AG08395 (cell line): ENCODE measurements around the gene LRRC53.

Source experiments
- DNase-seq: peaks from one replicate; pipeline ENCODE4 v3.0.0; 2012; ENCODE audit warnings: mixed read lengths, low spot score

Gene LRRC53, protein sequence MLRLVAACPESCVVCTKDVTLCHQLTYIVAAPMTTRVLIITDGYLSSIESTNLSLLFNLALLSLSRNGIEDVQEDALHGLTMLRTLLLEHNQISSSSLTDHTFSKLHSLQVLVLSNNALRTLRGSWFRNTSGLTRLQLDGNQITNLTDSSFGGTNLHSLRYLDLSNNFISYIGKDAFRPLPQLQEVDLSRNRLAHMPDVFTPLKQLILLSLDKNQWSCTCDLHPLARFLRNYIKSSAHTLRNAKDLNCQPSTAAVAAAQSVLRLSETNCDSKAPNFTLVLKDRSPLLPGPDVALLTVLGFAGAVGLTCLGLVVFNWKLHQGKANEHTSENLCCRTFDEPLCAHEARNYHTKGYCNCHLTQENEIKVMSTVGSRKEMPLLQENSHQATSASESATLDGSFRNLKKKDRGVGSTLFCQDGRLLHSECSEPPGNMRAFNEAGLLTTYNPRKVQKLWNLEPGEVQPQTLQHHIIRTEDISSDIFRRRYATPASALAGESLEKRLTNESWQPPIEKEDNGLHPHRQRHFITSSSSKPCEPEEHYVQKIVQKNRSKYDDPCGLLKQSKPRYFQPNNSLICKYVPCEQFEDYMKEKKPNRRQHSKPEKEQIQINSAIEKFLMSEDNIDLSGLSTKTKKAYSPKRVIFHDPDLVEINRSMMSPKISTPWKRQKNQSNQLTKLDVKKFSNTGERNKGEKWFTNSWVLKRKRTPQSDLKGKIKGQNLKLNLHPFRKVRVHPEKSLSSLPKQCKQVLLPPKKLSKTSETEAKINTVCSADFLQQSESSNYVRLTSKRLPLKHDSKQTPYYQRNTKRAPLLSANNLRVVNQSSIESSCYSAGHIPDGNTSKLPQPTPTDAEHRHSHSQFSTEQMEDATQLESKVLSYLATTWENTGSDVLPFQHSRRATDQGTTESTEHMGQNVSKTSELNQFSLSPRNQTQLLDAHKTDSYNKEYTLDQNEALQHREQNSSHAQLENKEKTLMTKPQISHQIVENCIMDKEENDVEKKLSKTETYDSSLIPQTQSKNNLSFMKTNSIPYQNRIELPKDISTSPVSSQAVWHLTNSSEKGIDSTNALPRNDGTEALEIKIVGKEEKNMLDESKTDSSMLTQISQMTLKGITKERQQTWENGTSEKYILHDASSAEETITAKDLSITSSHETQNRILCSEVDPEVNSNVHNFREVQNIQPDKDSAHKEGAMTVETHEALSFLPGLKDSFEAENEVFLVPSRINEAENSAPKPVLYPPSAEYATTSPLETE

DNA sequence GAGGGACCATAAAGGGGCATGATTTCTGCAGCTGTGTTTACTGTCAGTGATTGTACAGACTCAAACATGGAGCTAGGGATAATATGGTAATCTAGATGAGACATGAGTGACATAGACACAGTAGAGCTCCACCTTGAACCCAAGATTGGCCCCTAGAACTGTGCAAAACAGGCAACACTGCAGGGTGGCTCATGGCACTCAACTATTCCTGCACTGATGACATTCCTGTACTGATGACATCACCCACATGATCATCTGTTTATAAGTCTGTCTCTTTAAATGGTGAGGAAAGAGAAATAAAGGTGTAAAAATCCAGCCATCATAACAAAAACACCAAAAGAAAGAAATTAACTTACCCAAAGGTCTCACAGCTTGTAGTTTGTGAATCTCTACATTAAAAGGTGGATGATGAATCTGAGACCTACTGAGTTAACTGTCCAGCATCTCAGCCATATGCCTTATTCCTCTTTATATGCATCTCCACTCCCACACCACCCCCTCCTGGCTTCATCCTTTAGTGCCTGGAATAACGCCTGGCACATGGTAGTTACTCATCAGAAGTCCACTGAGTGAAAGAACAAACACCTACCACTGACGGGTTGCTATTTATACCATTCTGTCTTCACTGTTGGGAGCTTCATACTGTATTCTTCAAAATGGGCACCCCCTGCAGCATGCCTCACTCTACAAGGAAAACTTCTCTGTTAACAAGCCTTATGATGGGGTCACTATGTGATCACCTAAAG lies at the start of gene LRRC53:
Gene LRRC53 (minus strand): TSS at position 442 of the 746 bp plus-strand sequence. CDS start 29,262 bp downstream, outside the sequence.
- no peak for DNase-seq

DNA sequence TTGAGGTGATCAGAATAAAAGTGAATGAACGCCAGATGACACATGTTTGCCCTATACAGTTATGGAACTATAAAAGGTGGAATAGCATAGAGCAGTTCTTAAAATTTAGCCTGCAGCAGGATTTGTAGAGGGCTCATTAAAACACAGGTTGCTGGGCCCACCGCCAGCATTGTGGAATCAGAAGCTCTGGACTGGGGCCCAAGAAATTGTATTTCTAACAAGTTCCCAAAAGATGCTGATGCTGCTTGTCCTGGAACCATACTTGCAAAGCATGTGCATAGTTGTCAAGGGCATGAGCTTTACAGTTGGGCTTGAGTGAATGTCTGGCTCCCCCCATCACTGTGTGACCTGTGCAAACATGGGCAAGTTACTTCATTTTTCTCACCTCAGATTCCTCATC lies 37.5 kb upstream of the LRRC53 start:
- DNase-seq, result no peak

DNA sequence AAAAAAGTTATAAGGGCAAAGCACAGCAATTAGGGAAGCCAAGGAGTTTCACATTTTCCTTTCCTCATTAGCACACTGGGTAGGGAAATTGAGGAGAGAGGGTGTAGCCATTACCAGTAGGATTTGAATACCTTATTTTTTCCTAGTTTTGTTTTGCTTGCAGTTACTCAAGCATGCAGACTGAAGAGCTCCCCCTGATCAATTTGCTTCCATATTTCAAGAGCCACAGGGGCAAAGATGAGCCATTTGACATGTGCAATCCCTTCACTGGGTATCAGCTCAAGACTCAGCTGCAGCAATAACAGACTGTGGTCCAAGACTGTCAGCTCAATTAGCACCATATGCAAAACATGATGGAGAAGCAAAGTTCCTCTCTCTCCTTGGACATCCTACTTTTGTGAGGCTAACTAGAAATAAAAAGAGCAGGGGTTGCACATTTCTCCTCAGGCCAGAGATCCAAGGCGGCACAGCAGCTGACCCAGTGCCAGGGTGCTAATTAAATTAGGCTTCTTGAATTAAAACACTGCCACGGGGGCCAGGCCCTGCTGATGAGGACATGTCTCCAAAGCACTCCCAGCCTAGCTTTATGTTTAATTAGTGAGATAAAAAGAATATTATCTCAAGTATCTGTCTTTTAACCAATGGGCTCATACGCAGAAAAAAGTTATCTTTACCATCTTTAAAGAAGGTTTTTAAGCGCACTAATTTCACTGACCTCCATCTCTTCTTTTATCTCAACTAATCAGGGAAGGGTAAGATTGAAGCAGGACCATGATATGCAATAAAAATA lies 36.7 kb upstream of the LRRC53 start:
- DNase-seq, result no peak

DNA sequence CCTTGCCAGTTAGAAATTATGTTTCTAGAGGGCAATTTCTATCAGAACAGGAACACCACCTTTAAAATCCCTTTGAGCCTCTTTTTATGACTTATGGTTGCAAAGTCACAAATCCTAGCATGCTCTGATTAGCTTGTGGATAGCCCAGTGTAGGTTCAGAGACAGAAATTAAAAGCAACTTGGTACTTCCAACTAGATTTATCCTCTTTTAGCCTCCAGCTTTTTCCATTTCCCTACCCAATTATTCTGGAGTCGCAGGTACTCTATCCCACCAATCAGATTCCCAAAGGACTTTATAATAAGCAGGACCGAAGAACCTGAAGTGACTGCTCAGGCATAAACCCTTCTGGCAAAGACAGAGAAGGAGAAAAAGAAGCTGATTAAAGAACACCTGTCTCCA lies 33.4 kb upstream of the LRRC53 start:
- DNase-seq, result no peak

DNA sequence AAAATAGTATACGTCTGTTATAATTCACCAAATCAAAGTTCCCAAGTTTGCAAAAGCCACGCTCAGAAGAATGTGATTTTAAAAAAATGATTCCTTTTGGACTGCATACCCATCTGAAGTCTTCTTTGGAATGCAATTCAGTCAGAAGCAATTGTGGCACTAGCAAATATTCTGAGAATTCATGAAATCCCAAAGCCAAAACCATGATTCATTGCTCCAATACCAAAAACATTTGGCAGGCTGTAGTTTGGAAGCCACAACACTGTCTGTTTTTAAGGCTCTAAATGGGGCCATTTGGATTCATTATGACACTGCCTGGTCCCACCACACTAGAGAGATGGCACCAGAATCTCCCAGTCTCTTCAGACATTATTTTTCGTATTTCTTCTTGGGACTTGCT lies 21.8 kb upstream of the LRRC53 start:
- peak; percentile 67 for DNase-seq

DNA sequence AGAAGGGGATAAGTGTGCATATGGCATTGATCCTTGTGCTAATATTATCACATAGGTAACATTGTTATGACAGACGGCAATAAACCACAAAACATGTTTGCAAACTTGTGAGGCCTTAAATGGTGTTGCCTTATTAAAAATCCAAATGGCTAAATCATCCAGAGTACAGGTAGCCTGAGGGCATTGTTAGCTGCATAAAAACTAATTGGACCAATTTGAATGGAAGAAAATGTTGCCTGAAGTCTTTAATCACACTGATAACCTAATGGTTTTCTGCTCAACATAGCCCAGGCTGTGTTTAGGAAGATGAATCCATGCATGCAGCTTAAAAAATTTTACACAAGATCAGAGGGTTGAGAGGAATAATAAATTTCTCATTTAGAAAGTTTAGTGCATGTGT lies 19.4 kb upstream of the LRRC53 start:
- DNase-seq, result no peak

DNA sequence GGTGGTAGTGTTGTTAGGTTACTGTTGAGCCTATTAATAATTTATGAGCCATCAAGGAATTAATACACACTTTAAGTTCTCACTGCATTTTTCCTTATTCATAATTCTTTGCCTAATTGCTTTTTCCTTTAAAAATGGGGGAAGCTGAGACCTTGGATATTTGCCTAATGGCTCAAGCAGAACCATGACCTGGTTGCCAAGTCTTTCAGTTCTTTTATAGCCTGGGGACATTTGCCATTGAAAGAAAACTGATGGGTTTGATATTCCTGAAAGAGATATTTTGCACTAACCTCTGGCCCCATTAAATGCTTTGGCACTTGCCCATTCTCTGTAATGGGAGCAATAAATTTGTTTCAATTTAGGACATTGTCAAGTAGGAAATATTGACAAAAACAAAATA lies 18.5 kb upstream of the LRRC53 start:
- no peak for DNase-seq

DNA sequence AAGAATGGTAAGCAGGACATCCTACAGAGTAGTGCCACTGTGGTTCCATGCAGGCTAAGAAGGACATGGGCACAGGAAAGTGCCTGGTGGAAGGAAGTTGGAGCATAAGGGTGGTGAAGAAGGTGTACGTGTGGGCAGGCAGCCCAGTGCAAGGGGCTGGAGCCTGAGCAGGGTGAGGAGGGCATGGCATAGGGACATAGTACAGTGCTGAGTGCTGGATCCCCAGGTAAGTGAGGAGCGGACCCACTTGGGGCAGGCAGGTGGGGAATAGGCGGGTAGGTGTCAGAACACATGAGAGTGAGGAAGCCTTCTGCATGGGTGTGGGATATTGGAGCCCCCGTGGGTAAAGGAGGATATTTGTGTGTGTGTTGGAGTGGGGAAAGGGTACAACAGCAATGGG lies 15.7 kb upstream of the LRRC53 start:
- DNase-seq, result no peak

DNA sequence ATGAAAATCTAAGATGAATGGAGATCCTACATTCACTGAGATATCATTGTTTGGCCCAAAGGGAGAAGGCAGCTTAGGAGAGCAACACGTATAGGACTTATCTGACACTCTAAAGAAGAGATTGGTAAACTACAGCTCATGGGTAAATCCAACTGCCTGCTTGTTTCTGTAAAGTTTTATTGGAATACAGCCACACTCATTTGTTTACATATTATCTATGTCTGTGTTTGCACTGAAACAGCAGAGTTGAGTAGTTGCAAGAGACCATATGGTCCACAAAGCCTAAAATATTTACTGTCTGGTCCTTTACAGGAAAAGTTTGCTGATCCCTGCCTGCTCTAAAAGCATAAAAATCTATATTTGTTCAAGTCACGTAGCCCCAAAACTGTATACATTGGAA lies 14.3 kb upstream of the LRRC53 start:
- DNase-seq, result no peak

DNA sequence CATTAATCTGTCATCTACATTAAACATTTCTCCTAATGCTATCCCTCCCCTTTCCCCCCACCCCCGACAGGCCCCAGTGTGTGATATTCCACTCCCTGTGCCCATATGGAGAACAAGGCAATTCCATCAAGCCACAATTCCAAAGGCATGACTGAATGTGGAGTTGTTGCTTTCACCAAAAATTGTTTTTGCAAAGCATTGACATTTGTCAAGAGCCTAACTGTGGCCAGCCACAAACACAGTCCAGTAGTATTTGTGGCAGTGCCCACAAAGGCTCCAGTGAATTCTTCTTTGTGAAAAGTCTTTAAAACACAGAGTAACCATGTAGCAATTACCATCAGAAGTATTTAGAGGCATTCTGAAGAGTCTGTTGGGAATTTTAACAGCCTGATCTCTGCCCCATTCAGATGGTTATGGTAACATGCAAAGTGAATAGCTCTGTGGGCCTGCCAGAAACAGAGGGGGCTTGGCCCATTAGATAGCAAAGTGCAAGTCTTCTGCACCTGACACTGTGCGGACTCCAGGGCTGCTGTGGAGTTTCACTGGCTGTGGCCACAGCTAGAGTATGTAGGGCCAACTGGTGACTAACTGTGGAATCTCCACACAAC lies 11.6 kb upstream of the LRRC53 start:
- no peak for DNase-seq

DNA sequence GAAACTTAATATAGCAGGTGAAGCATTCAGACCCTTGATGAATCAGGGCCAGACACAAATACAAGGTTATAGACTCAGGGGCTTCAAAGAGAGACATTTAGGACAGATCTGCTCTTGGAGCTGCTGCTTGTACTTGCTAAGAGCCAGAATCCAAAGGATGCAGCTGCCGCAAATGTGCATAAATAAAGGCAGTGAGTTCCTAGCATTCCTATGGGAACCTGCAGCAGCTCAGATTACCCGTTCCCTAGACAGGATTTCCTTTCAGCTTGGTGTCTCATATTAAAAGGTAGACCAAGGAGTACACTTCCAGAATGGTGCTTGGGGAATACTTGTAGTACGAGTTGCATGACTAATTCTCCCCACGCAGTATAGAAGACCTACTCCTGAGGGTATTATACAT lies 9.7 kb upstream of the LRRC53 start:
- DNase-seq, result no peak

DNA sequence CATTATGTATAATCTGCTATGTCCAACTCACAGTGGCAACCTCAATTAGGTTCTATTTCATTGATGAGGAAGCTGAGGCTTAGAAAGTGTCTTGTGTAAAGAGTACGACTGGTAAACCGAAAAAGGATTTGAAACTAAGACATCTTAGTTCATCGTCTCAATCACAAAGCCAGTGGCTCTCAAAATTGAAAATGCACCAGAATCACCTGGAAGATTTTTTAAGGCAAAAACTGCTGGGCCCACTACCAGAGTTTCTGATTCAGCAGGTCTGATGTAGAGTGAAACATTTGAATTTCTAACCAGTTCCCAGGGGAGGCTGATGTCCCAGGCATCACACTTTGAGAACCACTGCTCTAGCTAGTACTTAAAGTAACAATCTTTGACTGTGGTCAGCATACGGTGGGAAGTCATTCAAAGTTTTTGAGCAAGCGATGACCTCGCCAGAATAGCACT lies 5.2 kb upstream of the LRRC53 start:
- no peak for DNase-seq

DNA sequence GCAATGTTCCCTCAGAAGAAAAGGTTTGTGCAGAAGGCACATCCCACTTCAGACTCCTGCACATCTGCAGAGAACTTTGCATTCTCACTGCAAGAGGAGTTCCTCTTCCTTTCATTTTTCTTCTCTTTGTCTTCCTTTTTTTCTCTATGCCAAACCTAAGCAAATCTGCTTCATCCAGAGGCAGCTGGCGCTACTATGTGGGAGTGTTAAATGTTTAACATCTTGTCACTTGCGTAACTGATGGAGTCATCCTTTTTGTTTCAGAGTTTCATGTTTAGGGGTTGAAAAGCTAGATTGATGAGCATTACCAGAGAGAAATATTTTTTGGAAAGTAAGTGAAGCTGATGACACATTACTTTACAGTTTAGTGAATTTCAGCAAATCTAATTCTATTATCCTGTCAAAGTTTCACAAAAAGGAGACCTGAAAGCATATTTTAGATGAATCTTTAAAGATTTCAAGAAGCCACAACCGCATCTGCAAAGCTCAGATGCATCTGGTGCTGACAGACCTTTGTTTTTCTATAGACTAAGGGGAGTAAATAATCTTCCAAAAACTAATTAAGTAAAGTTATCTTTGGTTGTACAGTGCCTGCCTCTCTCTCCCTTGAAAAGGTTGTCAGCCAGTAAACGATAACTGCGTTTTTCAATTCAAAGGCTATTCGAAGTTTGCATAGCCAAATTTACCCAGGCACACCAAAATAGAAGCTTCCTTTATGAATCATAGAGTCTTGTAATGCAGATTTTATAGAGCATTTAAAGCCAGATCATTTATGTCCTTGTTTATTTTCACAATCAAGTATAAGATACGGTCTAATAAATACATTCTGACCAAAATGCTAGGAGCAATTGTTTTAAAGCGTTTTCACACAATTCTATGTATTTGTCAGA lies 1.2 kb upstream of the LRRC53 start:
- no peak for DNase-seq

DNA sequence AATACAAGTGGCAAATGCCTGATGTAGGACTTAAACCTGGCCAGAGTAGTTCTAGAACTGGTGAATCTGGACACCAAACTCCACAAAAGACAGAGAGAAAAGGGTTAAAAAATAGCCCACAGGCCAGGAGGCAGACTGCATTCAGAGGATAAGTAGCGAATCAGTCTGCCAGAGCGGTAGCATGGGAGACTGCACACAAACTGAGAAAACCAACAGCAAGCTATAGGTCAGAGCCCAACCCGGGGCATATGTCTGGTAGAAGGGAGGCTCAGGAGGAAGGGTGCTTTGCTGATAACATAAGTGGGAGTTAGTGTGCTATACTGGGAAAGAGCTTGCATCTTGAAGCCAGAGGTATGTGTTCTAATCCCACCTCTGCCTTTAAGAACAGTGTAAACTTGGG lies 4.0 kb downstream of the LRRC53 start:
- no peak for DNase-seq

DNA sequence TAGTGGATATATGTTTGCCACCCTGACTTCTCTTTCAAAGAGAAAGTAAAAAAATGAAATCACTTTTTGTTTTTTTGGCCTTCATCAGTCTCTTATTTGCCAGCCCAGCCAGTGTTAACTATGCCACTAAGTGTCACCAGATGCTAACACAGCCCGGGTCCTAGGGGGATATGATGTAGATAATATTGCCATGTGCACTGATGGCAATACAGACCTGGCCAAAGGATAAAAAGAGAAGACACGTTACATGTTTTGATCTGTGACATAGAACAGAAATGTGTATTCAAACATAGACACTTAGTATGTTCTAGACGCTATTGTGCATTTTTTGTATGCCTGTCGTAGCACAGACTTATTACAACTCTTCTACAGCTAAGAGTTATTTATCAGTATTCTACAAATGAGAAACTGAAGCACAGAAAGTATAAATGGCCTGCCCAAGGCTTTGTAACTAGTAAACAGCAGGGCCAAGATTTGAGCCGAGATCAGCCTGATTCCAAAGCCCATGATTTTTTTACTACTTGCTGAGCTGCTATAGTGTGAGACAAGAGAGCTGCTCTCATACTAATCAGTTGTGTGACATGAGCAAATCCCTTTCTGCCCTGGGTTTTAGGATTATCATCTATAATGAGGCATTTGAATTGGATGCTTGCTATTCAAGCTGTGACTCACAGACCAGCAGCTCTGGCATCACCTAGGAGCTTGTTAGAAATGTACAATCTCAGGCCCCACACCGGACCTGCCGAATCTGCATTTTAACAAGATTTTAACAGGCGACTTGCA lies 6.3 kb downstream of the LRRC53 start:
- no peak for DNase-seq

DNA sequence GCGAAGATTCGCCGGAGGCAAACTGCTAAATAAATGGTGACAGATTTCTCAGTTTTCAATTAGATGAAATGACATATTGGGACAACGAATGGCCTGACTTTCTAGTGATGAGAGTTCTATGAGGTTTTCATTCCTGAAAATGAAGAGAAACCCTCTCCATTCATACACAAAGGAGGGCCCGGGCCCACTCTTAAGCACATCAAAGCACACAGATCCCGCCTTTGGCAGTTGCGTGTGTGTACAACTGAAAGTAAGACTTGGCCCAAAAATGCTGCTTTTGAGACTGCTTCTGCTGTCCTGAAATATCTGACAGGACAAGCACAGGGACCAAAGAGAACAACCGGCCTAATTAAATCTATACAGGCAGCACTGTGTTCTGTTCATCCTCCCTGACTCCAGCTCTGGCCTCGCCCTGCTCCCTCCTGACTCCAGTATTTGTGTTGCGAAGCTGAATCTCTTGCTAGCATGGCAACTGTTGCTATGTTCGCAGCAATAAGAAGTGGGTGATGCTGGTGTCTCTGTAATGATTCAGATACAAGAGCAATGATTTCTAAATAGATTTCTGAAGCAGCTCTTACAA lies 7.4 kb downstream of the LRRC53 start:
- no peak for DNase-seq

DNA sequence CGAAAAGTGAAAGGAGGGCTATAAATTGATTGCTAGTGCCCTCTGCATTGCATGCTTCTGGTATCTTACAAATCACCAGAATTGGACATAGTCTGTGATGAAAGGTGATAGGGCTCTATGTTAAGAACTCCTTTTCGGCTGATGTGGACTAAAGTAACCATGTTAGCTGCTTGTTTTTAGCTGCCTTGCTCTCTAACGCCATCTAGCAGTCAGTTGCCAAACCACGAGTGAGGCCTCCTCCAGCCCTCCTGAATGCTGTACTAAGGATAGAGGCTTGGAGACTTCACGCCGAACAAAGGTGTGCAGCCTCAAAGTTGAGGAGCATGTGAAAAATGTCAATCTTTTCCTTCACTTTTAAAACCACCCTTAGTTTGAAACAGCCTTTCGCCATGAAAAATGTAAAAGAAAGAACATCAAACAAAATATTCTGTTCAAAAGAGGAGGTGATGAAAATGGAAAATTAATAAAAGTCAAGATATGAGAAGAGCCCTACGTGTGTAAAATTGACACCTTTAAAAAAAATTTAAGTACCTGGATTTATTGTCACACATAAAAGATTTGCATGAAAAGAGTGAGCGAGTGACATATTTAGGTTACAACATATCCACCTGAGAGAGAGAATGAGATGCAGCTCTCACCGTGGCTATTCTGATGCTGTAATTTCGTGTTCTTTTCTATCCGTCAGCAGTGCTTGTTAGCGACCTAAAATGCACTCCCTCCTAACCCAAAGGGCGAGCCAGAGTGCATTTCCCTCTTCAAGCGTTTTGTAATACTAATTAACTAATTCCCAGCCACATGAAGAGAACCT lies 8.1 kb downstream of the LRRC53 start:
- peak; percentile 20 for DNase-seq
